Coronary artery (tissue), 2 donors: Measurements from ENCODE around the gene NUPR1.
A peak's percentile ranks its signal among the peaks of the same experiment; 100 is the strongest.

Experiments used
- DNase-seq: peaks from one replicate; pipeline ENCODE4 v3.0.0-alpha.2; 2017; ENCODE audit warnings: low spot score
- H3K27ac ChIP-seq, 2 donors: fragments of 200-600 bp; sonication (generic); one replicate each; pipeline ENCODE4 v1.5.1; 2016 to 2019
- H3K4me3 ChIP-seq: fragments of 200-600 bp; sonication (generic); 2 replicates; pipeline ENCODE4 v1.5.1; 2016; ENCODE audit warnings: mild to moderate bottlenecking, moderate library complexity
- TF ChIP-seq, protein P1 (sequence below): fragments of 200-600 bp; sonication (generic); IDR thresholded peaks from one replicate; pipeline ENCODE4 v1.5.1; 2019; ENCODE audit warnings: antibody characterized with exemption

NUPR1 gene, protein sequence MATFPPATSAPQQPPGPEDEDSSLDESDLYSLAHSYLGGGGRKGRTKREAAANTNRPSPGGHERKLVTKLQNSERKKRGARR

DNA sequence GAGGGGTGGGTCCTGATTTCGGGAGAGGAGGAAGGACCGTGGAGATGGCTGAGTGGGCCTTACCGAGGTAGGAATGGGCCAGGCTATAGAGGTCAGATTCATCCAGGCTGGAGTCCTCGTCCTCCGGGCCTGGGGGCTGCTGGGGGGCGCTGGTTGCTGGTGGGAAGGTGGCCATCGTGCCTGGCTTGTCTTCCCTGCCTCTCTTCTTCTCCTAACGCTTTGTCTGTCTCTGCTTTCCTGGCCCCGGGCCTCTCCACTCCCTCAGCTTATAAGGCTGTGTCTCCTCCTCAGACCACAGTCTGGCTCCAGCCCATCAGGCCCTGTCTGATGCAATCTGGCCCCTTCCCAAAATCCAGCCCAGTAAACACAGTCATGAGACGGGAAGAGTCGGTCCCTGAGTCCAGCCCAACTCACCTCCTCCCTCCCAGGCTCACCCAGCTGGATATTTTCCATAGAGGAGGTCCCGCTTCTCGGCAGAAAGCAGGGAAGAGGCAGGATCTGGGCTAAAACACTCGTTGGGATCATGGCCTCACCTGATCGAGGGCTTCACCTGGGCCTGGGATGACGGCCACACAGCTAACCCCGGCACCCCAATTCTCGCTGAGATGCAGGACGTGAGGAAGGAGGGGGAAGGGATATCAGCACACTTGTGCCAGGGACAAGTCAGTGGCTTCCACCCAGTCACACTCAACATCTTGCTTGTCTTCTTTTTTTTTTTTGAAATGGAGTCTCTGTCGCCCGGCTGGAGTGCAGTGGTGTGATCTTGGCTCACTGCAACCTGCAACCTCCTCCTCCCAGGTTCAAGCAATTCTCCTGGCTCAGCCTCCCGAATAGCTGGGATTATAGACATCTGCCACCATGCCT, at the start of gene NUPR1:
TSS of gene NUPR1 (minus strand) at position 242 of the 864 bp plus-strand sequence. CDS start at position 175, 67 bp downstream.
- Histone ChIP-seq H3K4me3 (peak within 1 kb of the TSS; percentile 76), H3K27ac (peak within 1 kb of the TSS; percentile 97 to 98)
- peak; percentile 98 for DNase-seq
- TF ChIP-seq, protein P1, sequence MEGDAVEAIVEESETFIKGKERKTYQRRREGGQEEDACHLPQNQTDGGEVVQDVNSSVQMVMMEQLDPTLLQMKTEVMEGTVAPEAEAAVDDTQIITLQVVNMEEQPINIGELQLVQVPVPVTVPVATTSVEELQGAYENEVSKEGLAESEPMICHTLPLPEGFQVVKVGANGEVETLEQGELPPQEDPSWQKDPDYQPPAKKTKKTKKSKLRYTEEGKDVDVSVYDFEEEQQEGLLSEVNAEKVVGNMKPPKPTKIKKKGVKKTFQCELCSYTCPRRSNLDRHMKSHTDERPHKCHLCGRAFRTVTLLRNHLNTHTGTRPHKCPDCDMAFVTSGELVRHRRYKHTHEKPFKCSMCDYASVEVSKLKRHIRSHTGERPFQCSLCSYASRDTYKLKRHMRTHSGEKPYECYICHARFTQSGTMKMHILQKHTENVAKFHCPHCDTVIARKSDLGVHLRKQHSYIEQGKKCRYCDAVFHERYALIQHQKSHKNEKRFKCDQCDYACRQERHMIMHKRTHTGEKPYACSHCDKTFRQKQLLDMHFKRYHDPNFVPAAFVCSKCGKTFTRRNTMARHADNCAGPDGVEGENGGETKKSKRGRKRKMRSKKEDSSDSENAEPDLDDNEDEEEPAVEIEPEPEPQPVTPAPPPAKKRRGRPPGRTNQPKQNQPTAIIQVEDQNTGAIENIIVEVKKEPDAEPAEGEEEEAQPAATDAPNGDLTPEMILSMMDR = no peak

DNA sequence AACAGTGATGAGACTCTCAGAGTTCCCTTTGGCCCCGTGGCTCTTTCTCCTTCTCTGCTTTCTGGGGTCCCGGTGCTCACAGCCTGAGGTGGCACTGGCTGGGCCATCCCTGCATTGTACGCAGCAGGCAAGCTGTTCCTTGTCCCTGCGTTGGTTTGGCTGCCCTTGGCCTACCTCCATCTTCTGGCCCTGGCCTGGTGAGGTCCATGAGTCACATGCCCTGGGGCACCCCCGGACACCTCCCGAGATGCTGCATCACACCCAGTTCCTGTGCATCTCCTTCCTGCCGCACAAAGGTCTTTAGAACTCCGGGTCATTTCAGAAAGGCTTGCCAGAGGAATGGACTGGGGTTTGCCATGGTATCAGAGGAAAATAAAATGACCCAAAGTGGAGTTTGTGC, 48.6 kb upstream of the NUPR1 start:
- TF ChIP-seq, protein P1 = no peak
- DNase-seq = no peak
- no peak overlapping the region for H3K27ac ChIP-seq

DNA sequence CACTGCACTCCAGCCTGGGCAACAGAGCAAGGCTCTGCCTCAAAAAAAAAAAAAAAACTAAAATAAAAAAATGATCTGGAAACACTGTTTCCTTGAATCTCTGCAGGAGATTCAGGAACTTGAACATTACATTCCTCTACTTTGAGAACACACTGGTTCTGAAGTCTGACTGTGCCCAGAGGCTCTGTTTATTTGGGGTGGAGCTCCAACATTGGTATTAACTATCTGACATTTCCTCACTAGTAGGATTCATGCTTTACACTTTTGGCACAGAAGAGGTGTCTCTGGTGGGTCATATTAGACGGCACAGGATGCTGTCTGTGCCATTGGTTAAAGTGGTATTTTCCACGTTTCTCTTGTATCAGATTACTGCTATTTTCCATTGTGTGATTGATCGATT, 47.7 kb upstream of the NUPR1 start:
- Histone ChIP-seq H3K4me3 (no peak overlapping the region), H3K27ac (no peak overlapping the region)
- no peak for DNase-seq
- TF ChIP-seq, protein P1 = no peak

More for the DNA sequence above, 48.6 kb upstream of the NUPR1 start:
- no peak overlapping the region for H3K4me3 ChIP-seq

DNA sequence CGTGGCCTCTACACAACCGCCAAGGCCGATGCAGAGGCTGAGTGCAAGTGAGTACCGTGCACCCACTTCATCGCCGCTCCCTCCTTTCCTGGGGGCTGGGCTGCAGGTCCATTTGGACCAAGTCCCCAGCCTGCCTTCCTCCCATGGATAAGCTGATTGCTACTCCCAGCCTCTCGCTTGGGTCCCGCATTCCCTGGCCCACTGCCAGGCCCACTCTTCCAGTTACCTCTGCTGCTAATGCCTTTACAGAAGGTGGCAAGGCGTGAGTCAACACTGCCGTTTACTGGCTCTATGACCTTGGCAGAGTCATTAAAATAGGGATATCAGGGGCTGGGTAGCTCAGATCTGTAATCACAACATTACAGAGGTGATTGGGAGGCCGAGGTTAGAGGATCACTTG, 46.9 kb upstream of the NUPR1 start:
- DNase-seq = no peak
- Histone ChIP-seq H3K27ac (no peak overlapping the region), H3K4me3 (no peak overlapping the region)
- TF ChIP-seq, protein P1 = no peak

DNA sequence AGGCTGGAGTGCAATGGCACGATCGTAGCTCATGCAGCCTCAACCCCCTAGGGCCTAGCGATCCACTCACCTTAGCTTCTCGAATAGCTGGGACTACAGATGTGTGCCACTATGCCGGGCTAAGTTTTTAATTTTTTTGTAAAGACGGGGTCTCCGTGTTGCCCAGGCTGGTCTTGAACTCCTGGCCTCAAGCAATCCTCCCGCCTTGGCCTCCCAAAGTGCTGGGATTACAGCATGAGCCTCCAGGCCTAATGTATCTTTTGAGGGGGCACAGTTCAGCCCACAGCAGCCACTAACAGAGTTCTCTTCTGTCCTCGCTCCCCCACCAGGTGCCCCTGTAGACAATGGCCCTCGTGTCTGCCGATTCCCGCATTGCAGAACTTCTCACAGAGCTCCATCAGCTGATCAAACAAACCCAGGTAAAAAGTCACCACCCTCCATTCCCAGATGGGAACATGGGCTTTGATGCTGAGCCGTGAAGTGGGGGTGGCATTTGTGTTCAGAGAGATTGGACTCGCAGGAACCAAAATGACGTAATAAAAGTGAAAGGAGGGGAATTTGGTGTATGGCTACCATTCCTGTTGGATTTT, 42.0 kb upstream of the NUPR1 start:
- TF ChIP-seq, protein P1 = no peak
- DNase-seq = no peak
- H3K4me3 ChIP-seq = no peak overlapping the region

DNA sequence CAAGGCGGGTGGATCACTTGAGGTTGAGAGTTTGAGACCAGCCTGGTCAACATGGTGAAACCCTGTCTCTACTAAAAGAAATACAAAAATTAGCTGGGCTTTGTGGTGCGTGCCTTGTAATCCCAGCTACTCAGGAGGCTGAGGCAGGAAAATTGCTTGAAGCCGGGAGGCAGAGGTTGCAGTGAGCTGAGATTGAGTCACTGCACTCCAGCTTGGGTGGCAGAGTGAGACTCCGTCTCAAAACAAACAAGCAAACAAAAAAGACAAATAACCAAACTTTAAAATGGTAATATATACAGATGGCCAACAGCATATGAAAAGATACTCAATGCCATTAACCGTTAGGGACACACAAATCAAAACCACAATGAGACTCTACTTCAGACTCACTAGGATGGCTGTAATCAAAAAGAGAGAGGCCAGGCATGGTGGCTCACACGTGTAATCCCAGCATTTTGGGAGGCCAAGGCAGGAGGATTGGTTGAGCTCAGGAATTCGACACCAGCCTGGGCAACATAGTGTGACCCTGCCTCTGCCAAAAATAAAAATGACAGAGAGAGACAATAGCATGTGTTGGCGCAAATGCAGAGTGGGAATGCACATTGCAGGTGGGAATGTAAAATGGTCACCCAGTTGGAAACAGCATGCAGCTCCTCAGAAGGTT, 36.8 kb upstream of the NUPR1 start:
- Histone ChIP-seq H3K4me3 (no peak overlapping the region), H3K27ac (no peak overlapping the region)
- TF ChIP-seq, protein P1 = no peak
- no peak for DNase-seq

More for the DNA sequence above, 42.0 kb upstream of the NUPR1 start:
- H3K27ac ChIP-seq = no peak overlapping the region
